IPS-20b (cell line): ENCODE data around the gene CCND1.

Experiments used
- H3K27ac ChIP-seq: one replicate; pipeline ENCODE4 v1.5.1; 2013; ENCODE audit warnings: low read length
- H3K27me3 ChIP-seq: 2 replicates; pipeline ENCODE4 v1.6.1; 2013; ENCODE audit warnings: mild to moderate bottlenecking, low read length, inconsistent platforms; ENCODE audit not compliant: insufficient read depth
- H3K36me3 ChIP-seq: 2 replicates; pipeline ENCODE4 v1.6.1; 2013; ENCODE audit warnings: low read depth, mild to moderate bottlenecking, inconsistent platforms, low read length, moderate library complexity; ENCODE audit not compliant: insufficient read depth
- H3K4me1 ChIP-seq: 2 replicates; pipeline ENCODE4 v1.6.1; 2013; ENCODE audit warnings: mild to moderate bottlenecking, control low read depth, inconsistent platforms, low read length, moderate library complexity; ENCODE audit not compliant: insufficient read depth
- H3K4me3 ChIP-seq: 2 replicates; pipeline ENCODE4 v1.5.1; 2013; ENCODE audit warnings: mild to moderate bottlenecking, low read length, inconsistent platforms
- H3K9ac ChIP-seq: 2 replicates; pipeline ENCODE4 v1.6.1; 2013; ENCODE audit warnings: low read depth, mild to moderate bottlenecking, inconsistent platforms, low read length, moderate library complexity
- H3K9me3 ChIP-seq: 2 replicates; pipeline ENCODE4 v1.6.1; 2013; ENCODE audit warnings: mild to moderate bottlenecking, low read depth, low read length, inconsistent platforms; ENCODE audit not compliant: insufficient read depth

CCND1 gene

GRCh38 chr11:69657456-69657910 is 16.5 kb downstream of the CCND1 start:
- Histone ChIP-seq H3K4me3 (no peak overlapping the region), H3K4me1 (peaks cover 17% of the 10 kb centered on the region), H3K27ac (no peak overlapping the region), H3K9me3 (no peaks in the 10 kb centered on the region), H3K9ac (peak overlapping the region; percentile 55), H3K27me3 (no peaks in the 10 kb centered on the region), H3K36me3 (peaks cover 22% of the 10 kb centered on the region)

- Histone ChIP-seq H3K9me3 (no peaks in the 10 kb centered on the region), H3K27ac (peak overlapping the region; percentile 59), H3K4me1 (peaks cover 17% of the 10 kb centered on the region), H3K27me3 (no peaks in the 10 kb centered on the region), H3K4me3 (no peak overlapping the region), H3K36me3 (peaks cover 16% of the 10 kb centered on the region), H3K9ac (peak overlapping the region; percentile 55)
These were observed 17.1 kb downstream of the CCND1 start for GRCh38 chr11:69657911-69658625.

- Histone ChIP-seq H3K4me3 (no peak overlapping the region), H3K4me1 (peaks cover 17% of the 10 kb centered on the region), H3K9me3 (no peaks in the 10 kb centered on the region), H3K27ac (peak overlapping the region; percentile 59), H3K9ac (peak overlapping the region; percentile 55), H3K27me3 (no peaks in the 10 kb centered on the region), H3K36me3 (peaks cover 9% of the 10 kb centered on the region)
These were observed 17.9 kb downstream of the CCND1 start for GRCh38 chr11:69658626-69659450.

- Histone ChIP-seq H3K36me3 (peaks cover 3% of the 10 kb centered on the region; the same call in 1 of the 2 replicates), H3K9ac (peak overlapping the region; percentile 55; the same call in 1 of the 2 replicates), H3K4me1 (peaks cover 17% of the 10 kb centered on the region), H3K9me3 (no peaks in the 10 kb centered on the region), H3K27me3 (no peaks in the 10 kb centered on the region), H3K4me3 (no peak overlapping the region), H3K27ac (no peak overlapping the region)
These were observed 18.6 kb downstream of the CCND1 start for GRCh38 chr11:69659591-69659990.

- H3K4me3 ChIP-seq: no peak overlapping the region
- no peaks in the 10 kb centered on the region for H3K9me3 ChIP-seq
- H3K27ac ChIP-seq: no peak overlapping the region
- no peaks in the 10 kb centered on the region for H3K27me3 ChIP-seq
- H3K9ac ChIP-seq: no peak overlapping the region
- H3K4me1 ChIP-seq: peaks cover 17% of the 10 kb centered on the region
- peaks cover under 1% of the 10 kb centered on the region; the same call in 1 of the 2 replicates for H3K36me3 ChIP-seq
These were observed 19.1 kb downstream of the CCND1 start for GRCh38 chr11:69660001-69660500.

- no peak overlapping the region for H3K4me3 ChIP-seq
- peaks cover 6% of the 10 kb centered on the region for H3K36me3 ChIP-seq
- H3K27ac ChIP-seq: no peak overlapping the region
- peaks cover 17% of the 10 kb centered on the region for H3K4me1 ChIP-seq
- no peaks in the 10 kb centered on the region for H3K27me3 ChIP-seq
- no peaks in the 10 kb centered on the region for H3K9me3 ChIP-seq
- H3K9ac ChIP-seq: no peak overlapping the region
These were observed 20.4 kb downstream of the CCND1 start for GRCh38 chr11:69661413-69661715.

GRCh38 chr11:69662021-69662698 is 21.2 kb downstream of the CCND1 start:
- Histone ChIP-seq H3K4me3 (no peak overlapping the region), H3K9ac (no peak overlapping the region), H3K27me3 (no peaks in the 10 kb centered on the region), H3K9me3 (no peaks in the 10 kb centered on the region), H3K4me1 (peaks cover 16% of the 10 kb centered on the region), H3K27ac (no peak overlapping the region), H3K36me3 (peaks cover 11% of the 10 kb centered on the region)

- Histone ChIP-seq H3K4me1 (peaks cover 9% of the 10 kb centered on the region), H3K36me3 (peaks cover 17% of the 10 kb centered on the region), H3K9ac (no peak overlapping the region)
These were observed 21.9 kb downstream of the CCND1 start for GRCh38 chr11:69662806-69663205.

GRCh38 chr11:69663326-69663725 is 22.4 kb downstream of the CCND1 start:
- no peaks in the 10 kb centered on the region for H3K9me3 ChIP-seq
- H3K27me3 ChIP-seq: no peaks in the 10 kb centered on the region
- no peak overlapping the region for H3K9ac ChIP-seq
- peaks cover 6% of the 10 kb centered on the region for H3K4me1 ChIP-seq
- peaks cover 19% of the 10 kb centered on the region for H3K36me3 ChIP-seq
- no peak overlapping the region for H3K4me3 ChIP-seq
- no peak overlapping the region for H3K27ac ChIP-seq

More at GRCh38 chr11:69662806-69663205, 21.9 kb downstream of the CCND1 start:
- H3K4me3 ChIP-seq: no peak overlapping the region
- no peaks in the 10 kb centered on the region for H3K27me3 ChIP-seq
- no peak overlapping the region for H3K27ac ChIP-seq
- no peaks in the 10 kb centered on the region for H3K9me3 ChIP-seq

GRCh38 chr11:69664103-69664775 is 23.3 kb downstream of the CCND1 start:
- H3K27ac ChIP-seq: no peak overlapping the region
- H3K9ac ChIP-seq: no peak overlapping the region
- no peaks in the 10 kb centered on the region for H3K27me3 ChIP-seq
- no peaks in the 10 kb centered on the region for H3K4me1 ChIP-seq
- H3K4me3 ChIP-seq: no peak overlapping the region
- H3K36me3 ChIP-seq: peaks cover 24% of the 10 kb centered on the region
- no peaks in the 10 kb centered on the region for H3K9me3 ChIP-seq

- H3K4me3 ChIP-seq: no peak overlapping the region
- no peaks in the 10 kb centered on the region for H3K4me1 ChIP-seq
- no peak overlapping the region for H3K9ac ChIP-seq
- H3K36me3 ChIP-seq: peaks cover 31% of the 10 kb centered on the region
- H3K9me3 ChIP-seq: no peaks in the 10 kb centered on the region
- H3K27ac ChIP-seq: no peak overlapping the region
- H3K27me3 ChIP-seq: no peaks in the 10 kb centered on the region
These were observed 23.9 kb downstream of the CCND1 start for GRCh38 chr11:69664901-69665300.
